GM21381 (cell line): ENCODE results near the gene TTC9.
A peak's percentile ranks its signal among the peaks of the same experiment; 100 is the strongest.
"Not testable (repeated sequence)": the region's sequence is repeated elsewhere in the genome, so short reads cannot be mapped to it uniquely, and the experiment has no call there.

Source experiments
- ATAC-seq: cut with Tn5 transposase; IDR thresholded peaks from one replicate; pipeline ENCODE4 v1.9.1; 2021; ENCODE audit warnings: mild to moderate bottlenecking, moderate library complexity; ENCODE audit not compliant: unreplicated experiment

Gene TTC9

GRCh38 chr14:70671652-70672644 is 30.2 kb downstream of the TTC9 start:
- ATAC-seq = no peak

- ATAC-seq = no peak
Measured at GRCh38 chr14:70677341-70677740, 35.6 kb downstream of the TTC9 start.

GRCh38 chr14:70680748-70681147 is 39.0 kb downstream of the TTC9 start:
- no peak for ATAC-seq

- ATAC-seq = no peak
Measured at GRCh38 chr14:70683983-70684382, 42.3 kb downstream of the TTC9 start.

GRCh38 chr14:70685474-70686197 is 43.9 kb downstream of the TTC9 start:
- no peak for ATAC-seq

GRCh38 chr14:70692210-70692609 is 50.5 kb downstream of the TTC9 start:
- ATAC-seq = no peak

GRCh38 chr14:70696026-70696425 is 54.3 kb downstream of the TTC9 start:
- no peak for ATAC-seq

- no peak for ATAC-seq
Measured at GRCh38 chr14:70697701-70698100, 56.0 kb downstream of the TTC9 start.

GRCh38 chr14:70698288-70698687 is 56.6 kb downstream of the TTC9 start:
- no peak for ATAC-seq

GRCh38 chr14:70699646-70700045 is 57.9 kb downstream of the TTC9 start:
- ATAC-seq = no peak

GRCh38 chr14:70700955-70701585 is 59.4 kb downstream of the TTC9 start:
- ATAC-seq = no peak

GRCh38 chr14:70701610-70702009 is 59.9 kb downstream of the TTC9 start:
- no peak for ATAC-seq

- ATAC-seq = no peak
Measured at GRCh38 chr14:70702161-70702560, 60.4 kb downstream of the TTC9 start.

- ATAC-seq = not testable (repeated sequence)
Measured at GRCh38 chr14:70703621-70704168, 62.0 kb downstream of the TTC9 start.

GRCh38 chr14:70704960-70705359 is 63.2 kb downstream of the TTC9 start:
- ATAC-seq = no peak

- ATAC-seq = no peak
Measured at GRCh38 chr14:70706177-70706576, 64.5 kb downstream of the TTC9 start.

GRCh38 chr14:70707138-70708038 is 65.7 kb downstream of the TTC9 start:
- ATAC-seq = peak; percentile 80

GRCh38 chr14:70708717-70709570 is 67.2 kb downstream of the TTC9 start:
- no peak for ATAC-seq

- no peak for ATAC-seq
Measured at GRCh38 chr14:70709726-70710382, 68.1 kb downstream of the TTC9 start.
